DND-41 (cell line): ENCODE results near the gene TMEM117.

Experiments used
- EZH2 ChIP-seq: IDR thresholded peaks from 3 replicates; pipeline ENCODE4 v1.6.1; 2012; ENCODE audit warnings: borderline replicate concordance, low read depth, mild to moderate bottlenecking, moderate library complexity, low read length, inconsistent platforms; ENCODE audit not compliant: severe bottlenecking
- TF ChIP-seq, protein P1 (sequence below): IDR thresholded peaks from 2 replicates; pipeline ENCODE4 v1.5.1; 2012; ENCODE audit warnings: borderline replicate concordance, low read length, moderate library complexity, mild to moderate bottlenecking; ENCODE audit not compliant: poor library complexity, severe bottlenecking; ENCODE audit errors: extremely low read depth

DNA sequence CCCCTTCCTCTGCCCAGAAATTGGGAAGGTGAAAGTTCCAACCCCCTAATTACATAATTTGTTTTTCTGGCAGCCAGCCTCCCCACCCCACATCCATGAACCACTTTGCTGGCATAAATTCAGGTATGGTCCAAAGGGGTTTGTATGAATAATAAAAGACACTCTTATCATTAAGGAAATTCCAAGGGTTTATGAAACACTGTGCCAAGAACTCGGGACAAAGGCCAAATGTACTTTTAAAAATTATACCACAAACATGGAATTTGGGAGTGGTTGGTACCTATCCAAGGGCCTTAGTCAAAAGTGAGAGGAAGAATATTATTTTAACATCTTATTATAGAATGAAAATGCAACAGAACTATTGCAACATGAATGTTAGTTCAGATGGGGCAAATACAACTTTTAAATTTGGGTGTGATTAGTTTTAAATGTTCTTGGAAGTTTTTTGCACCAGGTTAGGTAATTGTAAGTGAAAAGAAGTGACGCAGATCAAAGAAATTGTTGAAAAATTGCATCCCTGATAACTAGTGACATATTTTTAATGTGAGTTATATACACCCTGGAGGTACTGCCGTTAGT, 217.8 kb downstream of the TMEM117 start:
- TF ChIP-seq, protein P1, sequence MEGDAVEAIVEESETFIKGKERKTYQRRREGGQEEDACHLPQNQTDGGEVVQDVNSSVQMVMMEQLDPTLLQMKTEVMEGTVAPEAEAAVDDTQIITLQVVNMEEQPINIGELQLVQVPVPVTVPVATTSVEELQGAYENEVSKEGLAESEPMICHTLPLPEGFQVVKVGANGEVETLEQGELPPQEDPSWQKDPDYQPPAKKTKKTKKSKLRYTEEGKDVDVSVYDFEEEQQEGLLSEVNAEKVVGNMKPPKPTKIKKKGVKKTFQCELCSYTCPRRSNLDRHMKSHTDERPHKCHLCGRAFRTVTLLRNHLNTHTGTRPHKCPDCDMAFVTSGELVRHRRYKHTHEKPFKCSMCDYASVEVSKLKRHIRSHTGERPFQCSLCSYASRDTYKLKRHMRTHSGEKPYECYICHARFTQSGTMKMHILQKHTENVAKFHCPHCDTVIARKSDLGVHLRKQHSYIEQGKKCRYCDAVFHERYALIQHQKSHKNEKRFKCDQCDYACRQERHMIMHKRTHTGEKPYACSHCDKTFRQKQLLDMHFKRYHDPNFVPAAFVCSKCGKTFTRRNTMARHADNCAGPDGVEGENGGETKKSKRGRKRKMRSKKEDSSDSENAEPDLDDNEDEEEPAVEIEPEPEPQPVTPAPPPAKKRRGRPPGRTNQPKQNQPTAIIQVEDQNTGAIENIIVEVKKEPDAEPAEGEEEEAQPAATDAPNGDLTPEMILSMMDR, result no peak
- TF ChIP-seq EZH2, result no peak
